RWPE2 (cell line): ENCODE measurements around the gene CRKL.

ENCODE experiments used
- ATAC-seq: fragments of 200-7000 bp; cut with Tn5 transposase; 3 replicates; pipeline ENCODE4 v1.9.1; 2021; ENCODE audit warnings: low read depth
- DNase-seq: peaks from one replicate; pipeline ENCODE4 v3.0.0-alpha.2; 2020; ENCODE audit warnings: low spot score
- H3K27ac ChIP-seq: fragments of 450-650 bp; 2 replicates; pipeline ENCODE4 v1.5.1; 2017; ENCODE audit warnings: mild to moderate bottlenecking; ENCODE audit not compliant: poor library complexity, severe bottlenecking
- H3K27me3 ChIP-seq: fragments of 250-450 bp; sonication (Bioruptor Pico); 2 replicates; pipeline ENCODE4 v1.5.1; 2021; ENCODE audit warnings: mild to moderate bottlenecking, moderate library complexity; ENCODE audit not compliant: insufficient read depth, poor library complexity, severe bottlenecking
- H3K36me3 ChIP-seq: fragments of 250-450 bp; sonication (Bioruptor Pico); 2 replicates; pipeline ENCODE4 v1.5.1; 2020; ENCODE audit warnings: low read depth, mild to moderate bottlenecking, moderate library complexity
- H3K4me1 ChIP-seq: fragments of 250-450 bp; sonication (Bioruptor Pico); 2 replicates; pipeline ENCODE4 v1.5.1; 2021; ENCODE audit warnings: mild to moderate bottlenecking, moderate library complexity; ENCODE audit not compliant: insufficient read depth, poor library complexity, severe bottlenecking
- H3K4me3 ChIP-seq: fragments of 250-450 bp; sonication (Bioruptor Pico); 2 replicates; pipeline ENCODE4 v1.5.1; 2021; ENCODE audit warnings: mild to moderate bottlenecking, moderate library complexity; ENCODE audit not compliant: severe bottlenecking
- H3K9me3 ChIP-seq: fragments of 250-450 bp; sonication (Bioruptor Pico); 2 replicates; pipeline ENCODE4 v1.5.1; 2021; ENCODE audit warnings: mild to moderate bottlenecking, moderate library complexity; ENCODE audit not compliant: severe bottlenecking
- CTCF ChIP-seq: fragments of 450-650 bp; IDR thresholded peaks from one replicate; pipeline ENCODE4 v1.5.1; 2017; ENCODE audit warnings: mild to moderate bottlenecking, moderate library complexity; ENCODE audit not compliant: poor library complexity, severe bottlenecking

CRKL gene

GRCh38 chr22:20994902-20995241, 77.7 kb downstream of the CRKL start:
- Histone ChIP-seq H3K4me1 (no peaks in the 10 kb centered on the region), H3K9me3 (no peaks in the 10 kb centered on the region), H3K27me3 (no peaks in the 10 kb centered on the region), H3K36me3 (peaks cover 31% of the 10 kb centered on the region), H3K4me3 (no peak overlapping the region), H3K27ac (no peak overlapping the region)
- DNase-seq (no peak), ATAC-seq (no peak)
- no peak for TF ChIP-seq CTCF

DNA sequence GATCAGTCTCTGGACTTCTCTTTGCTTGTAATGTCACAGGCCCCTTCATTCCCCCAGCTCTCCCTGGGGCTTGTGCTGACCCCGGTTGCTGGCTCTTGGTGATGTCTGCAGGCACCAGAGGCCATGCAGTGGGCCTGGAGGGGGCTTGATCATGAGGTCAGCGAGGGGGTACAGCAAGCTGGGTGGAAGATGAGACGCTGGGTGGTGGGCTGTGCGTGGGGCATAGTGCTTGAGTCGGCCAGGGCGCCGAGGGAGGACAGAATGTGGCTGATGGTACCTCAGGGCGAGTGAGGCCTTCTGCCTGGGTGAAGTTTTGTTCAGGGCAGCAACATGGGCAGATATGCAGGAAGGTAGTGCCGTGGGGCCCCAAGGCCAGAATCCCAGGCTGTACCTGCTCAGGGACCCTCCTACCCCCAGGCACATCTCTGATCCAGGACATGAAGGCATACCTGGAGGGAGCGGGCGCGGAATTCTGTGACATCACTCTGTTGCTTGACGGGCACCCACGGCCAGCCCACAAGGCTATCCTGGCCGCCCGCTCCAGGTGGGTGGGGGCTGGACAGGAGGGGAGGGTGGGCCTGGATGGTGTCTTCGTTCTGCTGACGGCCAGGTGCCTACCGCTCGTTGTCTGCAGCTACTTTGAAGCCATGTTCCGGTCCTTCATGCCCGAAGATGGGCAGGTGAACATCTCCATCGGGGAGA, 78.3 kb downstream of the CRKL start:
- DNase-seq: no peak
- no peaks in the 10 kb centered on the region for H3K27me3 ChIP-seq
- no peak overlapping the region for H3K27ac ChIP-seq
- H3K9me3 ChIP-seq: no peaks in the 10 kb centered on the region
- H3K36me3 ChIP-seq: peaks cover 31% of the 10 kb centered on the region
- no peak for ATAC-seq
- H3K4me3 ChIP-seq: no peak overlapping the region
- no peaks in the 10 kb centered on the region for H3K4me1 ChIP-seq
- no peak for TF ChIP-seq CTCF

DNA sequence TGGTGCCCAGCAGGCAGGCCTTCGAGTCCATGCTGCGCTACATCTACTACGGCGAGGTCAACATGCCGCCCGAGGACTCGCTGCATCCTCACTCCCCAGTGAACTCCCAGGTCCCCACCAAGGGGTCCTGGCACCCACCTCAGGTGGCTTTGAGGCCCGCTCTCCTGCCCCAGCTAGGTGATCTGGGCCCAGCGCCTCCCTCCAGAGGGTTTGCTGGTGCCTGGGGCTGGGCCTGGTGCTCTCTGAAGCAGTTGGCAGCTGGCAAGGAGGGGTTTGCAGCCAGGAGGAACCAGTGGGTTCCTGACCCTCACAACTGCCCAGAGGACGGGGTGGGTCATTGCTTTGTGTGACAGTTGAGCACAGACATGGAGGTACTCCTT, 78.8 kb downstream of the CRKL start:
- Histone ChIP-seq H3K9me3 (peaks cover 2% of the 10 kb centered on the region), H3K4me3 (no peak overlapping the region), H3K27ac (no peak overlapping the region), H3K36me3 (peaks cover 34% of the 10 kb centered on the region), H3K27me3 (no peaks in the 10 kb centered on the region), H3K4me1 (no peaks in the 10 kb centered on the region)
- DNase-seq (no peak), ATAC-seq (no peak)
- no peak for TF ChIP-seq CTCF

GRCh38 chr22:20996598-20997535, 79.7 kb downstream of the CRKL start:
- peaks cover 32% of the 10 kb centered on the region for H3K36me3 ChIP-seq

More at GRCh38 chr22:20996598-20997535, 79.7 kb downstream of the CRKL start:
- H3K9me3 ChIP-seq: peaks cover 2% of the 10 kb centered on the region
- no peaks in the 10 kb centered on the region for H3K27me3 ChIP-seq
- DNase-seq (no peak), ATAC-seq (no peak)
- no peak overlapping the region for H3K4me3 ChIP-seq
- no peaks in the 10 kb centered on the region for H3K4me1 ChIP-seq
- no peak overlapping the region for H3K27ac ChIP-seq
- TF ChIP-seq CTCF: no peak
